CD4-positive, CD25-positive, alpha-beta regulatory T cell (primary cell): ENCODE results near the gene SCMH1. TPM values are rescaled to one million over a fixed set of nuclear protein-coding genes. Genes with fewer than 3 reads are reported as not detected.

Experiments used
- ATAC-seq, 2 donors: fragments of 150-1000 bp; cut with Tn5 transposase; one replicate each; pipeline ENCODE4 v1.10.0; 2021; ENCODE audit warnings: low read depth in 2 of 2, moderate number of reproducible peaks in 2 of 2, moderate library complexity in 1 of 2
- DNase-seq, 3 donors: peaks; one replicate each; pipeline versions ENCODE4 v3.0.0 to v3.0.0-alpha.2; 2012 to 2022; ENCODE audit warnings: mixed read lengths in 1 of 3
- H3K27ac ChIP-seq: one replicate; pipeline ENCODE4 v1.7.0; 2013; ENCODE audit warnings: mild to moderate bottlenecking, low read length; ENCODE audit not compliant: insufficient read depth, poor library complexity, severe bottlenecking
- H3K27me3 ChIP-seq: one replicate; pipeline ENCODE4 v1.7.0; 2013; ENCODE audit warnings: low read length; ENCODE audit not compliant: control insufficient read depth, insufficient read depth
- H3K36me3 ChIP-seq: one replicate; pipeline ENCODE4 v1.7.0; 2013; ENCODE audit warnings: mild to moderate bottlenecking, low read length, moderate library complexity; ENCODE audit not compliant: control insufficient read depth, insufficient read depth
- H3K4me1 ChIP-seq: 2 replicates; pipeline ENCODE4 v1.7.0; 2013; ENCODE audit warnings: mild to moderate bottlenecking, low read length; ENCODE audit not compliant: insufficient read depth, control insufficient read depth, poor library complexity, severe bottlenecking
- H3K4me3 ChIP-seq: one replicate; pipeline ENCODE4 v1.7.0; 2013; ENCODE audit warnings: low read depth, mild to moderate bottlenecking, low read length, moderate library complexity
- H3K9me3 ChIP-seq, 2 experiments: 1 replicate in 1 of 2; 2 replicates in 1 of 2; pipeline ENCODE4 v1.7.0; 2013; ENCODE audit warnings: low read length in 2 of 2, mild to moderate bottlenecking in 1 of 2, moderate library complexity in 1 of 2; ENCODE audit not compliant: control insufficient read depth in 2 of 2
- H3K27ac Mint-ChIP-seq, 3 donors: one replicate each; pipeline ENCODE4 v1.8.0; 2020 to 2022; ENCODE audit warnings: mild to moderate bottlenecking in 3 of 3, mixed read lengths in 3 of 3, moderate library complexity in 2 of 3
- H3K27me3 Mint-ChIP-seq: one replicate; pipeline ENCODE4 v1.8.0; 2022; ENCODE audit warnings: mild to moderate bottlenecking, mixed read lengths
- H3K36me3 Mint-ChIP-seq: one replicate; pipeline ENCODE4 v1.8.0; 2020; ENCODE audit warnings: mixed read lengths
- H3K4me1 Mint-ChIP-seq, 4 donors: one replicate each; pipeline ENCODE4 v1.8.0; 2020 to 2022; ENCODE audit warnings: mixed read lengths in 4 of 4, mild to moderate bottlenecking in 1 of 4
- H3K4me3 Mint-ChIP-seq, 4 donors: one replicate each; pipeline ENCODE4 v1.8.0; 2020 to 2022; ENCODE audit warnings: mild to moderate bottlenecking in 4 of 4, mixed read lengths in 4 of 4, moderate library complexity in 3 of 4
- H3K9me3 Mint-ChIP-seq, 7 donors: one replicate each; pipeline ENCODE4 v1.8.0; 2020 to 2022; ENCODE audit warnings: mixed read lengths in 7 of 7, mild to moderate bottlenecking in 3 of 7, moderate library complexity in 2 of 7
- polyA plus RNA-seq, 4 donors: library from polyadenylated mRNA; unstranded; fragments of 300-500 nt; fragmentation: Illumina TruSeq; gene quantifications; one replicate each; pipeline ENCODE4 v1.2.3, GENCODE V29; 2021
- total RNA-seq: library from RNA; stranded (reverse); gene quantifications from one replicate; pipeline ENCODE4 v1.2.3, GENCODE V29; 2022

The SCMH1 gene
- total and polyA plus RNA-seq, 5 donors from 2014 or later: 3.4 to 27.6 (median 5.5) TPM

DNA sequence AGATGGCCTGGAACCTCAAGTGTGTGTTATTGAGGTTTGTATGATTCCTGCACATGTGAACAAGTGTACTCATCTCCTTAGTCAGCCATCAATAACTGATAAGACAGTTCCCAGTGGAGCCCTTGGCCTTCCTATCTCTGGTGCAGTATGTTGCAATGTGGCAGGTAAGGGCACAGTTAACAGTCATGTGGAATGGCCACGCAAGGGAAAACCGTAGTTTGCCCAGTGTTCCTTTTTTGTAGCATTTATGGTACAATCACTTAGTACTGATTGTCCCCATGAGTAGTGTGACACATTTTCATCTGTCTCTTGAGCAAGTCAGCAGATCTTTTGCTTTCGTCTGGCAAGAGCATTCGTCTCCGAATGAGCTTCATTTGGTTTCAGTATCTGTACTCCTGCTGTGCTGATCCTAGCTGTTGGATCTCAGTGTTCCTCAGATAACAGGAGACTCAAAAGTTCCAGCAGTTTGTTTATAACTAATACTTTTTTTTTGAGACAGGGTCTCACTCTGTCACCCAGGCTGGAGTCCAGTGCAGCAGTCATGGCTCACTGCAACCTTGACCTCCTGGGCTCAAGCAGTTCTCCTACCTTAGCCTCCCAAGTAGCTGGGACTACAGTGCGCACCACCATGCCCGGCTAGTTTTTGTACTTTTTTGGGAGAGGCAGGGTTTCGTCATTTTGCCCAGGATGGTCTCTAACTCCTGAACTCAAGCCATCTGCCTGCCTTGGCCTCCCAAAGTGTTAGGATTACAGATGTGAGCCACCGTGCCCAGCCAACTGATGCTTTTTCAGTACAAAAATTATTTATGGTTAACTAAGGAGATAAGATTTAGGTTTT, 254.4 kb downstream of the SCMH1 start:
- H3K4me3 Mint-ChIP-seq: no peak overlapping the region
- Histone ChIP-seq H3K36me3 (peaks cover 81% of the 10 kb centered on the region), H3K4me1 (no peaks in the 10 kb centered on the region), H3K9me3 (no peaks in the 10 kb centered on the region), H3K4me3 (no peak overlapping the region), H3K27ac (no peak overlapping the region), H3K27me3 (no peaks in the 10 kb centered on the region)
- no peaks in the 10 kb centered on the region for H3K9me3 Mint-ChIP-seq
- H3K27ac Mint-ChIP-seq: peak overlapping the region in 1 of 3 donors; percentile 26
- peaks cover 6 to 17% (median 10%) of the 10 kb centered on the region in 4 donors for H3K4me1 Mint-ChIP-seq
- H3K36me3 Mint-ChIP-seq: peaks cover 84% of the 10 kb centered on the region
- DNase-seq (no peak), ATAC-seq (no peak)
- H3K27me3 Mint-ChIP-seq: no peaks in the 10 kb centered on the region

DNA sequence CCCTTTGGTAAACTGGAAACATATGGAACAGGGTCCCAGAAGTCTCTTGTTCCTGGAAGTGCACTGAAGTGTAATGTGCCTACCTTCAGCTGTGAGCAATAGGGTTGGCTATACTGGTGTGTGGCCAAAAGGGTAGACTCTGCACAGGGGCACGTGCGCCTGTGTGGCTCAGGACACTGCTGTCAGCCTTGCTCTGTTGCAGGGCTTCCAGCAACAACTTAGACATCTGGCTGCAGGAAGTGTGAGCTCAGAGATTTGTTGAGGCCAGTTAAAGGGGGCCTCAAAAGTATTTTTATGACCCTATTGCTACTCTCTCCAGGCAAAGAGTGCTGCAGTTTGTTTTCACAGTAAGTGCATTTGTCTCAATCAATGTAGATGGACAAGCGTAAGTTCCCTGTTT, 255.2 kb downstream of the SCMH1 start:
- no peak overlapping the region for H3K4me3 Mint-ChIP-seq
- H3K4me1 Mint-ChIP-seq: peaks cover 6 to 19% (median 15%) of the 10 kb centered on the region in 4 donors
- H3K27me3 ChIP-seq: no peaks in the 10 kb centered on the region
- peak overlapping the region in 1 of 3 donors; percentile 26 for H3K27ac Mint-ChIP-seq
- H3K9me3 Mint-ChIP-seq: no peaks in the 10 kb centered on the region
- no peak overlapping the region for H3K27ac ChIP-seq
- no peaks in the 10 kb centered on the region for H3K9me3 ChIP-seq
- H3K36me3 Mint-ChIP-seq: peaks cover 80% of the 10 kb centered on the region
- ATAC-seq: no peak
- peaks cover 76% of the 10 kb centered on the region for H3K36me3 ChIP-seq
- H3K27me3 Mint-ChIP-seq: no peaks in the 10 kb centered on the region
- H3K4me3 ChIP-seq: no peak overlapping the region
- DNase-seq: no peak
- H3K4me1 ChIP-seq: peaks cover 1% of the 10 kb centered on the region

DNA sequence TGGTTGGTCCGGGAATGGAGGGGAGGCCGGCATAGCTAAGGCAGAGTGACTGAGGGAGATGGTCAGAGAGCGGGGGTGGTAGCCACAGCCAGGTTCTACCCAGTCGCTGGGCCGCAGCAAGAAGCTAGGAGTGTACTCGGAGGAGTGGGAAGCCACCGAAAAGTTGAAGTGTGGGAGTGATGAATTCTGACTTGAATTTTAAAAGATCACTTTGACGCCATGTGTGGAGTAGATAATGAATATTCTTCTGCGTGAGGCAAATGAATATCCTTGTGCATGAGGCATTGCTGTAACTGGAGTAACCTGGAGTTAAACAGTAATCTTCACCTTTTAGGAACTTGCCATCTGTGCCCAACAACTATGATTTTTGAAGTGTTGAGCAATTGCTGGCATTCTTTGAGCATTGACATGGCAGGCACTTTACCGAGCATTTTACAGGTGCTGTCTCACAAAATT, 255.8 kb downstream of the SCMH1 start:
- no peak for ATAC-seq
- DNase-seq: no peak
- H3K27me3 ChIP-seq: no peaks in the 10 kb centered on the region
- H3K4me1 ChIP-seq: peaks cover 6% of the 10 kb centered on the region
- H3K27ac ChIP-seq: no peak overlapping the region
- Mint-ChIP-seq H3K4me1 (peaks cover 8 to 22% (median 19%) of the 10 kb centered on the region in 4 donors), H3K4me3 (no peak overlapping the region), H3K9me3 (no peaks in the 10 kb centered on the region), H3K27me3 (no peaks in the 10 kb centered on the region), H3K36me3 (peaks cover 74% of the 10 kb centered on the region), H3K27ac (peak overlapping the region in 1 of 3 donors; percentile 3)
- no peak overlapping the region for H3K4me3 ChIP-seq
- peaks cover 70% of the 10 kb centered on the region for H3K36me3 ChIP-seq
- H3K9me3 ChIP-seq: no peaks in the 10 kb centered on the region

DNA sequence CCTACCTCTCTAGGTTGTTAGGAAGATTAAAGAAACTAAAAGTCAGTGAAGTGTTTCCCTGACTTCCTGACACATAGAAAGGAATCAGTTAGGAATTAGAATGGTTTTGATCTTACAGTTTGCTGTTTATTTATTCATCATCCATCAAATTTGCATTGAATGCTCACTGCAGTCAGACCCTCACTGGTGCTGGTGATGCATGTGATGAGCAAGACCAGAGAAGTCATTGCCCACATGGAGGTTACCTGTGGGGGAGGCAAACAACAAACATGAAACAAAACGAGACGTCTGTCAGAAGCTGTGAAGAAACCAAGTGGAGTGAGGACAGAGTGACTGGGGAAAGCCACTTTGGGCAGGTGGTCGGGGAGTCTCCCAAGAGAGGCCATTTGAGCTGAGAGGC, 256.2 kb downstream of the SCMH1 start:
- Histone ChIP-seq H3K27ac (no peak overlapping the region), H3K4me1 (peaks cover 11% of the 10 kb centered on the region), H3K9me3 (no peaks in the 10 kb centered on the region), H3K4me3 (no peak overlapping the region), H3K36me3 (peaks cover 65% of the 10 kb centered on the region), H3K27me3 (no peaks in the 10 kb centered on the region)
- no peaks in the 10 kb centered on the region for H3K27me3 Mint-ChIP-seq
- peak overlapping the region in 1 of 3 donors; percentile 3 for H3K27ac Mint-ChIP-seq
- no peak overlapping the region for H3K4me3 Mint-ChIP-seq
- peaks cover 69% of the 10 kb centered on the region for H3K36me3 Mint-ChIP-seq
- H3K9me3 Mint-ChIP-seq: no peaks in the 10 kb centered on the region
- H3K4me1 Mint-ChIP-seq: peaks cover 13 to 27% (median 24%) of the 10 kb centered on the region in 4 donors
- ATAC-seq (no peak), DNase-seq (no peak)

DNA sequence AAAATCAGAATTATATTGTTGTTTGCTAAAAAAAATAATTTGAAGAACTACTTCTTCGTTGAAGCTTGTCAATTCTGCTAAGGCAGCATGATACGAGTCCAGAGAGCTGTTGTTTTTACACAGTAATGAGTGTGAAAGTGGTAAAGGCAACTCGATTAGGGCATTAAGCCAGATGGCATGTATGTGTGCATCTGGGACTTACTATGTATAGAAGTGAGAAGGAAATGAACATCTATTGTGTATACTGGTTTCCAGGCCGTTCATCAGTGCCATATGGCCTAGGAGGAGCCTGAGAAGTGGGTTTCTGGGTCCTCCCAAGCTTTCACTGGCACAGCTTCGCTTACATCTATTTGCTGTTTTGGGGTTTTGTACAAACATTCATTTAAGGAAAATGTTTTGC, 256.9 kb downstream of the SCMH1 start:
- Mint-ChIP-seq H3K9me3 (no peaks in the 10 kb centered on the region), H3K27me3 (no peaks in the 10 kb centered on the region), H3K4me1 (peaks cover 13 to 31% (median 29%) of the 10 kb centered on the region in 4 donors), H3K4me3 (no peak overlapping the region), H3K36me3 (peaks cover 63% of the 10 kb centered on the region), H3K27ac (peak overlapping the region in 1 of 3 donors; percentile 45)
- H3K4me3 ChIP-seq: no peak overlapping the region
- no peaks in the 10 kb centered on the region for H3K9me3 ChIP-seq
- H3K36me3 ChIP-seq: peaks cover 58% of the 10 kb centered on the region
- no peaks in the 10 kb centered on the region for H3K27me3 ChIP-seq
- peaks cover 18% of the 10 kb centered on the region for H3K4me1 ChIP-seq
- no peak overlapping the region for H3K27ac ChIP-seq
- ATAC-seq: no peak
- DNase-seq: no peak

DNA sequence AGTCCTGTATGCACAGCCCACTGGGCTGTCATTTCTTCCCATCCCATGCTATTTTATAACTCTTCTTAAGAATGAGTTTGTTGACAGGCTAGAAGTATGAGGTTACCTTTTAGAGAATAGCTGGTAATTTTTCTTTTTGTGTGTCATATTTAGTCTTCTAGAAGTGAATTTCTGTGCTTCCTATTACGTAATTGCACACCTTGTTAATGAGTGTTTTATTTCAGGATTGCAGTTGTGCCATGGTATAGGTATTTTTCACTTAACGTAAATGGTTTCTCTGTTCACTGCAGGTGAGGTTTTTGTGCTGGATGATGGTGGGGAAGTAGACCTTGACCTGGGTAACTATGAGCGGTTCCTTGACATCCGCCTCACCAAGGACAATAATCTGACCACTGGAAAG, 257.6 kb downstream of the SCMH1 start:
- no peak for DNase-seq
- peaks cover 19% of the 10 kb centered on the region for H3K4me1 ChIP-seq
- H3K4me1 Mint-ChIP-seq: peaks cover 9 to 31% (median 29%) of the 10 kb centered on the region in 4 donors
- no peaks in the 10 kb centered on the region for H3K27me3 ChIP-seq
- H3K9me3 ChIP-seq: no peaks in the 10 kb centered on the region
- peaks cover 56% of the 10 kb centered on the region for H3K36me3 Mint-ChIP-seq
- H3K9me3 Mint-ChIP-seq: no peaks in the 10 kb centered on the region
- no peak overlapping the region for H3K27ac ChIP-seq
- no peak overlapping the region for H3K4me3 ChIP-seq
- peaks cover 52% of the 10 kb centered on the region for H3K36me3 ChIP-seq
- ATAC-seq: no peak
- H3K27me3 Mint-ChIP-seq: no peaks in the 10 kb centered on the region
- no peak overlapping the region for H3K4me3 Mint-ChIP-seq
- no peak overlapping the region for H3K27ac Mint-ChIP-seq

DNA sequence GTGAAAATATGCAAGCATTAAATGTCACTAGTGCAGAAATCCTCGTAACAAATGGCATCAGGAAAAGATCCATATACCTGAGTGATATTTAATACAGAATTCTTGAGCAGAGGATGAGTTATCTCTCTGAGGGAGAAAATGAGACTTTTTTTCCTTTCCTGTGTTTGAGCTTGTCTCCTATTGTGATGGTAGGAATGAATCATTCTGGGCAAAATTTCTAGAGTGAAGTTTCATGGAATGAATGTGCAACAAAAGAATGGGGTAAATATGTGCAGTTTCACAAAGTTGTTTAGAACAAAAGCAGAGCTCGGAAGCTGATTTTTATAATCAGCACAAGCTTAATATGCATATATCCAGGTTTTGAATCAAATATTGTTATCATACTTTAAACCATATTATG, 258.0 kb downstream of the SCMH1 start:
- Histone ChIP-seq H3K27me3 (no peaks in the 10 kb centered on the region), H3K27ac (no peak overlapping the region), H3K4me1 (peaks cover 23% of the 10 kb centered on the region), H3K9me3 (no peaks in the 10 kb centered on the region), H3K4me3 (no peak overlapping the region), H3K36me3 (peaks cover 48% of the 10 kb centered on the region)
- H3K36me3 Mint-ChIP-seq: peaks cover 52% of the 10 kb centered on the region
- H3K27me3 Mint-ChIP-seq: no peaks in the 10 kb centered on the region
- H3K9me3 Mint-ChIP-seq: no peaks in the 10 kb centered on the region
- peak overlapping the region in 1 of 4 donors; percentile 16 for H3K4me3 Mint-ChIP-seq
- H3K27ac Mint-ChIP-seq: no peak overlapping the region
- ATAC-seq (no peak), DNase-seq (no peak)
- H3K4me1 Mint-ChIP-seq: peaks cover 7 to 31% (median 29%) of the 10 kb centered on the region in 4 donors

DNA sequence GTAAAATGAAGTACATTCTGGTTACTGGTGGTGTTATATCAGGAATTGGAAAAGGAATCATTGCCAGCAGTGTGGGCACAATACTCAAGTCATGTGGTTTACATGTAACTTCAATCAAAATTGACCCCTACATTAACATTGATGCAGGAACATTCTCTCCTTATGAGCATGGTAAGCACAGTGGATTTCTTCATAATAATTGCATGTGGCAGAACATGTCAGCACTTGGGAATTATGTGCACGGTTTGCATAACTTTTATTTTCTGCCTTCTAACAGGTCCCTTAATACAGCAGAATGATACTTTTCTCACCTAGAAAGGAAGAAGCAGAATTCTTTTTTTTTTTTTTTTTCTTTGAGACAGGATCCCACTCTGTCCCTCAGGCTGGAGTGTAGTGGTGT, 258.8 kb downstream of the SCMH1 start:
- no peak overlapping the region for H3K27ac Mint-ChIP-seq
- H3K4me1 Mint-ChIP-seq: peaks cover 7 to 34% (median 31%) of the 10 kb centered on the region in 4 donors
- Histone ChIP-seq H3K27ac (no peak overlapping the region), H3K36me3 (peaks cover 40% of the 10 kb centered on the region), H3K4me1 (peaks cover 23% of the 10 kb centered on the region), H3K9me3 (no peaks in the 10 kb centered on the region), H3K27me3 (no peaks in the 10 kb centered on the region), H3K4me3 (no peak overlapping the region)
- ATAC-seq (no peak), DNase-seq (no peak)
- H3K27me3 Mint-ChIP-seq: no peaks in the 10 kb centered on the region
- H3K9me3 Mint-ChIP-seq: no peaks in the 10 kb centered on the region
- H3K4me3 Mint-ChIP-seq: peak overlapping the region in 1 of 4 donors; percentile 30
- peaks cover 44% of the 10 kb centered on the region for H3K36me3 Mint-ChIP-seq
